Measurements from ENCODE around the gene TBC1D20. TPM values are rescaled to one million over a fixed set of nuclear protein-coding genes. Genes with fewer than 3 reads are reported as not detected.
"Not testable (repeated sequence)": the region's sequence is repeated elsewhere in the genome, so short reads cannot be mapped to it uniquely, and the experiment has no call there.

The TBC1D20 gene
- total RNA-seq, 1 experiment from 2014 or later, result 18.7 TPM

- no peak overlapping the region for H3K27ac Mint-ChIP-seq (ENCODE audit: unreplicated experiment)
- no peaks in the 10 kb centered on the region for H3K9me3 Mint-ChIP-seq (ENCODE audit: low read depth, unreplicated experiment)
- intact Hi-C loops (cut with micrococcal nuclease; ENCODE audit: unreplicated experiment), result no loop called here
- H3K4me3 Mint-ChIP-seq (ENCODE audit: low read depth, unreplicated experiment), result no peak overlapping the region
- H3K36me3 Mint-ChIP-seq (ENCODE audit: insufficient read depth, unreplicated experiment), result peaks cover 4% of the 10 kb centered on the region
- TF ChIP-seq CTCF (IDR thresholded peaks at IDR 0.05; ENCODE audit: unreplicated experiment), result no peak
- CTCF ChIA-PET, result no interaction called here
- H3K27me3 Mint-ChIP-seq (ENCODE audit: unreplicated experiment), result no peaks in the 10 kb centered on the region
- no peaks in the 10 kb centered on the region for H3K4me1 Mint-ChIP-seq (ENCODE audit: low read depth, unreplicated experiment)
- BruUV-seq (replicated peaks), result no TSS peak
- DNase-seq, result no peak
These were observed 7.4 kb downstream of the TBC1D20 start for GRCh38 chr20:454951-455350.

- BruUV-seq (replicated peaks); H3K9me3 Mint-ChIP-seq (ENCODE audit: low read depth, unreplicated experiment); H3K27ac Mint-ChIP-seq (ENCODE audit: unreplicated experiment); intact Hi-C loops (cut with micrococcal nuclease; ENCODE audit: unreplicated experiment); H3K4me1 Mint-ChIP-seq (ENCODE audit: low read depth, unreplicated experiment); DNase-seq; CTCF ChIA-PET; H3K27me3 Mint-ChIP-seq (ENCODE audit: unreplicated experiment); H3K36me3 Mint-ChIP-seq (ENCODE audit: insufficient read depth, unreplicated experiment); H3K4me3 Mint-ChIP-seq (ENCODE audit: low read depth, unreplicated experiment): not testable (repeated sequence)
These were observed 10.3 kb downstream of the TBC1D20 start for GRCh38 chr20:452021-452420.

GRCh38 chr20:445514-446336, 16.6 kb downstream of the TBC1D20 start:
- H3K4me3 Mint-ChIP-seq (ENCODE audit: low read depth, unreplicated experiment), result no peak overlapping the region
- no peaks in the 10 kb centered on the region for H3K27me3 Mint-ChIP-seq (ENCODE audit: unreplicated experiment)
- CTCF ChIA-PET, result no interaction called here
- DNase-seq, result no peak
- H3K4me1 Mint-ChIP-seq (ENCODE audit: low read depth, unreplicated experiment), result no peaks in the 10 kb centered on the region
- H3K27ac Mint-ChIP-seq (ENCODE audit: unreplicated experiment), result no peak overlapping the region
- intact Hi-C loops (cut with micrococcal nuclease; ENCODE audit: unreplicated experiment), result no loop called here
- BruUV-seq (replicated peaks), result no TSS peak
- peaks cover 17% of the 10 kb centered on the region for H3K36me3 Mint-ChIP-seq (ENCODE audit: insufficient read depth, unreplicated experiment)
- H3K9me3 Mint-ChIP-seq (ENCODE audit: low read depth, unreplicated experiment), result no peaks in the 10 kb centered on the region
- TF ChIP-seq CTCF (IDR thresholded peaks at IDR 0.05; ENCODE audit: unreplicated experiment), result no peak

- no peak overlapping the region for H3K4me3 Mint-ChIP-seq (ENCODE audit: low read depth, unreplicated experiment)
- intact Hi-C loops (cut with micrococcal nuclease; ENCODE audit: unreplicated experiment), result no loop called here
- H3K4me1 Mint-ChIP-seq (ENCODE audit: low read depth, unreplicated experiment), result no peaks in the 10 kb centered on the region
- no TSS peak for BruUV-seq (replicated peaks)
- H3K36me3 Mint-ChIP-seq (ENCODE audit: insufficient read depth, unreplicated experiment), result peaks cover 25% of the 10 kb centered on the region
- DNase-seq, result no peak
- CTCF ChIA-PET, result no interaction called here
- H3K27me3 Mint-ChIP-seq (ENCODE audit: unreplicated experiment), result no peaks in the 10 kb centered on the region
- TF ChIP-seq CTCF (IDR thresholded peaks at IDR 0.05; ENCODE audit: unreplicated experiment), result no peak
- H3K27ac Mint-ChIP-seq (ENCODE audit: unreplicated experiment), result no peak overlapping the region
- no peaks in the 10 kb centered on the region for H3K9me3 Mint-ChIP-seq (ENCODE audit: low read depth, unreplicated experiment)
These were observed 17.4 kb downstream of the TBC1D20 start for GRCh38 chr20:444862-445426.

GRCh38 chr20:444117-444516, 18.2 kb downstream of the TBC1D20 start:
- CTCF ChIA-PET, result no interaction called here
- Mint-ChIP-seq H3K27ac (ENCODE audit: unreplicated experiment) (no peak overlapping the region), H3K4me1 (ENCODE audit: low read depth, unreplicated experiment) (no peaks in the 10 kb centered on the region), H3K4me3 (ENCODE audit: low read depth, unreplicated experiment) (no peak overlapping the region), H3K36me3 (ENCODE audit: insufficient read depth, unreplicated experiment) (peaks cover 29% of the 10 kb centered on the region), H3K9me3 (ENCODE audit: low read depth, unreplicated experiment) (no peaks in the 10 kb centered on the region), H3K27me3 (ENCODE audit: unreplicated experiment) (no peaks in the 10 kb centered on the region)
- BruUV-seq (replicated peaks), result no TSS peak
- DNase-seq, result no peak
- TF ChIP-seq CTCF (IDR thresholded peaks at IDR 0.05; ENCODE audit: unreplicated experiment), result no peak
- intact Hi-C loops (cut with micrococcal nuclease; ENCODE audit: unreplicated experiment), result no loop called here
